GM19328 (cell line): ENCODE measurements around the gene ADAT3.

Source experiments
- ATAC-seq: cut with Tn5 transposase; IDR thresholded peaks from one replicate; pipeline ENCODE4 v1.9.1; 2021; ENCODE audit warnings: mild to moderate bottlenecking, moderate library complexity; ENCODE audit not compliant: unreplicated experiment

ADAT3 gene

GRCh38 chr19:1912760-1913505 is 7.7 kb downstream of the ADAT3 start:
- no peak for ATAC-seq

- ATAC-seq, result no peak
These were observed 8.8 kb downstream of the ADAT3 start for GRCh38 chr19:1913781-1914577.

DNA sequence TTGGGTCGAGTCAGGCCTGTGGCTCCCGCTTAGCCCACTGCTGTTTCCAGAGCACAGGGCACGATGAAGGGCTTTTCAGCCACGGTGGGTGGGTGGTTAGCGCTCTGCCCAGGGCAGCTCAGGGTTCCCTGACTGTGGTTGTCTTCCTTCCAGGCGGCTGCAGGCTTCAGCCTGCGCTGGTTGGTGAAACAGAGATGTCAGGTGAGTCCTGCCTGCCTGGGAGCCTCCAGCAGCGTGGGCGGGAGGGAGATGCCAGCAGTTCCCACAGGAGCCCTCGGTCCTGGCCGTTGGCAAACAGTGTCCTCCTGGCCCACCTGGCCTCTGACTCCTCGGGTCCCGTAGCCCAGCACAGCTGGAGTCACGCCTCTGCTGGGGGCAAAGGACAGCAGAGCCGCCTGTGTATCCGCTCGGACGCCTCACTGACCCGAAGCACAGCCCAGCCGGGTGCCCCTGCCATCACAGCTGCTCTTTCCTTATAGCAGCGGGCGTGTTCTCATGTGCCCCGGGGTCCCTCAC is 9.7 kb downstream of the ADAT3 start:
- no peak for ATAC-seq

GRCh38 chr19:1917146-1917545 is 11.9 kb downstream of the ADAT3 start:
- no peak for ATAC-seq

GRCh38 chr19:1917926-1918325 is 12.7 kb downstream of the ADAT3 start:
- no peak for ATAC-seq

DNA sequence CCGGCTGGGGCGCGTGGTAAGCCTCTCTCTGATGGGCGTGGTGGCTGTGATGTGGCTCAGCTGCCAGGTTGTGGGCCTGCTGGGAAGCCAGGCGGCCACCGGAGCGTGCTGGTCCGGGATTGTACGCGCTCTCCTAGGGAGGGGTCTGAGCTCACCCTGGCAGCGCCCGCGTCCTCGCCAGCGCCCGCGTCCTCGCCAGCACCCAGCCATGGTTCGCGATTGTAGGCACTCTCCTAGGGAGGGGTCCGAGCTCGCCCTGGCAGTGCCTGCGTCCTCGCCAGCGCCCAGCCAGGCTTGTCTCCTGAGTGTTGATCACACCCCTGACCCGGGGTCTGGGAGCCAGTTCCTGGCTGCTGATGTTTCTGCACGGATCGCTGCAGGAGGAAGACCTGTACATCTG is 13.8 kb downstream of the ADAT3 start:
- ATAC-seq, result no peak

DNA sequence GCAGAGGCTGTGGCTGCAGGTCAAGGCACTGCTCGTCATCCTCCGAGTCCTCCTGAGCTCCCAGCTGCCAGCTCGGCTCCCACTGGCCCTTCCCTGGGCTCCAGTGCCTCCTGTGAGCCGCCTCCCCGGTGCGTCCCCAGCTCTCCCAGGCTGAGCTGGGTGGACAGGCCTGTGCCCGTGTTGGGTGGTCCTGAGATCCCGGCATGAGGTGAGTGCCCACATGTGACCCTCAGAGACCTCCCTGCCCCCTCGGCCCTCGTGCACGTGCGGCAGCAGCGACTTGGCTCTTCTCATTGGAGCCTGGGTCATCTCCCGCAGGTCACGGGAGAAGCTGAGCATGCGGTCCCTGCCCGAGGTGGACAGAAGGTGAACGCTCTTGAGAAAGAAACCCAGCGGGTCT is 15.4 kb downstream of the ADAT3 start:
- no peak for ATAC-seq

- ATAC-seq, result no peak
These were observed 16.1 kb downstream of the ADAT3 start for GRCh38 chr19:1921326-1921725.

- ATAC-seq, result no peak
These were observed 16.6 kb downstream of the ADAT3 start for GRCh38 chr19:1921825-1922224.

DNA sequence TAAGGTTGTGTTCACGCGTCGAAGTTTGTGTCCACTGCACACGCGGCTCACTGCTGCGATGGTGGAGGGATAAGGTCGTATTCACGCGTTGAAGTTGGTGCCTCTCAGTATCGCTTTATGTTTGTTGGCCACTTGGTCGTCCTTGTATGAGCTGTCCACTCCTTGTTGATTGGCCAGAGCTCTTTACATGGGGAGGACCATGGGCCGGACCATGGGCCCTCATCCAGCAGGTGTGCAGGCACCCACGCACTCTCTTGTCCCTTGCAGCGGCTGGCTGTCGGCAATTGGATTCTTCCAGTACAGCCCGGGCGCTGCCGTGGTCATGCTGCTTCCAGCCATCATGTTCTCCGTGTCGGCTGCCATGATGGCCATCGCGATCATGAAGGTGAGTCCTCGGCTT is 17.6 kb downstream of the ADAT3 start:
- ATAC-seq, result no peak

DNA sequence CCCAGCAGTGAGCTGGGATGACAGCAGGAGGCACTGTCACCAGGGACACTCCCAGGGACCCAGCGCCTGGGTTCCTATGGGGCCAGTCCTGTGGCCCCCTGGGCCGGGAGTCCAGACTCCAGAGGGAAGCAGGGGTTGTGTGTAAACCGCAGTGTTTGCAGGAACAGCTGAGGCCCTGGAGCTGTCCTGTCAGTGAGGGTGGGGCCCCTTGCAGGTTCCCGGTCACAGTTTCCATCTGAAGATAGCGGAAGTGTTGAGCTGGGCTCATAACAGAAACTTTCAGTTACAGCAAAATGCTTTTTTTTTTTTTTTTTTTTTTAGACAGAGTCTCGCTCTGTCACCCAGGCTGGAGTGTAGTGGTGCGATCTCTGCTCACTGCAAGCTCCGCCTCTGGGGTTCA is 18.1 kb downstream of the ADAT3 start:
- ATAC-seq, result no peak

GRCh38 chr19:1924320-1924961 is 19.2 kb downstream of the ADAT3 start:
- ATAC-seq, result no peak

DNA sequence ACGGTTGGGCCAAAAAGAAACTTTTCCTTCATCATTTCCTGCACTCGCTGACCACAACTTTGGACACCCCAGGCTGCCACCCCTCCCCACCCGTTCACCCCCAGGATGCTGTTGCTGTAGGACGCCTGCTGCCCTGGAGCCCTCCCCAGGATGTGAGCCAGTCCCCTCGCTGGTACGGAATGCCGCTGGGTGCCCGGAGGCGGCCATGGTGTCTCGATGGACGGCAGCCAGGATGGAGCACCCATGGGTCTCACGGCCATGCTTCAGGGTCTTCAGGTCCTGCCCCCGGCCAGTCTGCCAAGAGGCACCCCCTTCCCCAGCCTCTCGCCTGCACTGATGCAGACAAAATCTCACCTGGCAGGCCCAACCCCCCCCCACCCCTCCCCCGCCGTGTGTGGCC is 20.3 kb downstream of the ADAT3 start:
- ATAC-seq, result no peak

DNA sequence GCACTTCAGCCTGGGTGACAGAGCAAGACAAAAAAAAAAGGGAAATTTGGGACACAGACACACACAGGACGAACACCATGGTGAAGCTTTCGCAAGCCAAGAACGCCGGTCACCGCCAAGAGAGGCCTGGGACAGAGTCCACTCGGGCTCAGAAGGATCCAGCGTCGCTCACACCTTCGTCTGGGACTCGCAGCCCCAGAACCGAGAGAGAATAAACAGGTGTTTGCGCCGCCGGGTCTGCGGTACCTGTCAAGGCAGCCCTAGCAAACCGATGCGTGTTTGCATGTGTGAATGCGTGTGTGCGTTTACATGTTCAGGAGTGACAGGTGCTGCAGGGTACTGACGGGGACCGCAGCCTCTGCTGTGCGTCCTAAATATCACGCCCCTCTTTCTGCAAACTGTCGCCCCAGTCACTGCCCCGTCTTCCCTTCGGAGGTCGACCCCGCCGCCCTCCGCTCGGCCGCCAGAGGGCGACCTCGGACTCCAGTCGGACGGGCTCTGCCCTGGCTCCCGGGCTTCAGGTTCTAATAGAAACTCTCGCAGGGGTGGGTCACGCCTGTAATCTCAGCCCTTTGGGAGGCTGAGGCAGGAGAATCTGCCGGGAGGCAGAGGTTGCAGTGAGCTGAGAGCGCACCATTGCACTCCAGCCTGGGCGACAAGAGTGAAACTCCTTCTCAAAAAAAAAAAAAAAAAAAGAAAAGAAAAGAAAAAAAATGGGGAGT is 24.0 kb downstream of the ADAT3 start:
- ATAC-seq, result no peak

- ATAC-seq, result no peak
These were observed 26.2 kb downstream of the ADAT3 start for GRCh38 chr19:1931445-1931844.

DNA sequence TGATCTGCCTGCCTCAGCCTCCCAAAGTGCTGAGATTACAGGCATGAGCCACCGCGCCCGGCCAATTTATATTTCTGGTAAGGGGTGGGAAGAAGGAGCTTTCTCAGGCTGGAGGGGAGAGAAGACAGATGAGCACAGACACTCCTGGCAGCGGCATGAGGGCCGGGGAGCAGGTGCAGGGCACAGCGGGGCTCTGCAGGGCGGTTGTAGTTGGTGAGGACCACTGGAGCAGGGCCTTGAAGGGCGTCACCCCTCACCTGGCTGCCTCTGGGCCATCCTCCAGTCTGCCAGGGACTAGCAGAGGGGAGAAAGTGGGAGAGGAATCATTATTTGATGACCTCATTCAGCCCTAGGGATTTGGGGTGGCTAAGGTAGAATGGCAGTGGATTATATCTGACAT is 27.2 kb downstream of the ADAT3 start:
- no peak for ATAC-seq

DNA sequence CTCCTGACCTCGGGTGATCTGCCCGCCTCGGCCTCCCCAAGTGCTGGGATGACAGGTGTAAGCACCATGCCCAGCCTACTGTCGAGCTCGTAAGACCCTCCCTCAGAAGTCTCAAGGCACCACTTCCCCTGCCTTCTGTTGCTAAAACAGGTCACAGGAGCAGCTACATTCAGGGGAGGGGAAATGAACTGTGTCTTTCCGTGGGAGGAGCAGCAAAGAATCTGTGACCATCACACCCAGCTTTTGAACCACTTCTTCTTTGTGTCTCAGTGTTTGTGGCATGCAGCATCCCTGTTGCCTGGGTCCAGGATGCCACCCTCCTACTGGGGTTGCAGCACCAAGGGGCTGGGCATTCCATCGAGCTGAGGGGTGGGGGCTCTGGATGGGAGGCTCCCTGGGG is 28.0 kb downstream of the ADAT3 start:
- ATAC-seq, result no peak

DNA sequence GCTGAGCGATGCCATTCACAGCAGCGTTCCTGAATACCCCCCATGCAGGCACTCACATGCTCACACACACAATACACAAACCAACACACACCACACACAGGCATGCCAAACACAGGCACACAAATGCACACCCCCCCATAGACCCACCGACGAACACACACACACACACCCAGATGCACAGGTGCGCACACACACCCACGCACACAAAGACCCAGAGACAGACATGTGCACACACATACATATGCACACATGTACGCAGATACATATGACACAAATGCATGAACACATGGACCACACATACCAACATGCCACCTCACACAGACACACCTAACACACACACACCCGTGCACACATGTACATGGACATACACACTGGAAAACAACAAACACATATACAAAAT is 28.7 kb downstream of the ADAT3 start:
- ATAC-seq, result no peak

GRCh38 chr19:1935484-1936208 is 30.4 kb downstream of the ADAT3 start:
- no peak for ATAC-seq

- no peak for ATAC-seq
These were observed 31.2 kb downstream of the ADAT3 start for GRCh38 chr19:1936430-1936829.
